H9 (cell line): ENCODE measurements around the gene GPLD1. TPM values are rescaled to one million over a fixed set of nuclear protein-coding genes. Genes with fewer than 3 reads are reported as not detected.

Source experiments
- DNase-seq: peaks from one replicate; pipeline ENCODE4 v3.0.0-alpha.2; 2017
- H2AFZ ChIP-seq: one replicate; pipeline ENCODE4 v1.6.1; 2013; ENCODE audit warnings: mild to moderate bottlenecking, low read length, control low read depth, moderate library complexity
- H2AK5ac ChIP-seq: 2 replicates; pipeline ENCODE4 v1.6.1; 2013; ENCODE audit warnings: low read length, control low read depth, mixed read lengths; ENCODE audit not compliant: insufficient read length
- H2BK120ac ChIP-seq: one replicate; pipeline ENCODE4 v1.6.1; 2013; ENCODE audit warnings: low read depth, mild to moderate bottlenecking, low read length, control low read depth, inconsistent platforms; ENCODE audit not compliant: poor library complexity, severe bottlenecking
- H2BK12ac ChIP-seq: 2 replicates; pipeline ENCODE4 v1.6.1; 2013; ENCODE audit warnings: low read length, control low read depth, mixed read lengths, low read depth; ENCODE audit not compliant: insufficient read length
- H2BK15ac ChIP-seq: 2 replicates; pipeline ENCODE4 v1.6.1; 2013; ENCODE audit warnings: low read depth, low read length, control low read depth
- H2BK20ac ChIP-seq: one replicate; pipeline ENCODE4 v1.6.1; 2013; ENCODE audit warnings: low read depth, mild to moderate bottlenecking, low read length, control low read depth, inconsistent platforms; ENCODE audit not compliant: poor library complexity, severe bottlenecking
- H2BK5ac ChIP-seq: 2 replicates; pipeline ENCODE4 v1.6.1; 2013; ENCODE audit warnings: low read length, control low read depth, mixed read lengths; ENCODE audit not compliant: insufficient read length
- H3K14ac ChIP-seq: 2 replicates; pipeline ENCODE4 v1.6.1; 2013; ENCODE audit warnings: low read length, control low read depth; ENCODE audit not compliant: insufficient read depth
- H3K18ac ChIP-seq: 2 replicates; pipeline ENCODE4 v1.6.1; 2013; ENCODE audit warnings: low read depth, mild to moderate bottlenecking, mixed read lengths, low read length, control low read depth; ENCODE audit not compliant: insufficient read length
- H3K23ac ChIP-seq: 2 replicates; pipeline ENCODE4 v1.6.1; 2013; ENCODE audit warnings: low read length, control low read depth, mixed read lengths, low read depth; ENCODE audit not compliant: insufficient read length
- H3K23me2 ChIP-seq: 2 replicates; pipeline ENCODE4 v1.6.1; 2013; ENCODE audit warnings: low read depth, mild to moderate bottlenecking, mixed read lengths, low read length, control low read depth; ENCODE audit not compliant: insufficient read length, poor library complexity, severe bottlenecking
- H3K27ac ChIP-seq: 2 replicates; pipeline ENCODE4 v1.5.1; 2013; ENCODE audit warnings: low read length, control low read depth, mixed read lengths, low read depth; ENCODE audit not compliant: insufficient read length
- H3K27me3 ChIP-seq: 2 replicates; pipeline ENCODE4 v1.6.1; 2013; ENCODE audit warnings: low read length, control low read depth, inconsistent platforms; ENCODE audit not compliant: insufficient read depth
- H3K4ac ChIP-seq: 2 replicates; pipeline ENCODE4 v1.6.1; 2013; ENCODE audit warnings: low read depth, mild to moderate bottlenecking, control low read depth, inconsistent platforms, low read length, moderate library complexity
- H3K4me1 ChIP-seq: 2 replicates; pipeline ENCODE4 v1.6.1; 2013; ENCODE audit warnings: low read length, control low read depth, inconsistent platforms; ENCODE audit not compliant: insufficient read depth
- H3K4me2 ChIP-seq: 2 replicates; pipeline ENCODE4 v1.6.1; 2013; ENCODE audit warnings: low read length, control low read depth, mixed read lengths; ENCODE audit not compliant: insufficient read length, insufficient read depth
- H3K56ac ChIP-seq: 2 replicates; pipeline ENCODE4 v1.6.1; 2013; ENCODE audit warnings: low read depth, mild to moderate bottlenecking, mixed read lengths, low read length, control low read depth; ENCODE audit not compliant: insufficient read length
- H3K79me1 ChIP-seq: 2 replicates; pipeline ENCODE4 v1.6.1; 2013; ENCODE audit warnings: low read depth, mild to moderate bottlenecking, moderate library complexity, low read length, control low read depth, inconsistent platforms; ENCODE audit not compliant: insufficient read depth, poor library complexity, severe bottlenecking
- H3K79me2 ChIP-seq: 2 replicates; pipeline ENCODE4 v1.6.1; 2013; ENCODE audit warnings: low read length, control low read depth, inconsistent platforms; ENCODE audit not compliant: insufficient read depth
- H3K9ac ChIP-seq: 2 replicates; pipeline ENCODE4 v1.6.1; 2013; ENCODE audit warnings: low read length, control low read depth, mixed read lengths; ENCODE audit not compliant: insufficient read length; ENCODE audit errors: extremely low read depth
- H3K9me3 ChIP-seq: one replicate; pipeline ENCODE4 v1.6.1; 2013; ENCODE audit warnings: low read depth, low read length, inconsistent platforms; ENCODE audit not compliant: control insufficient read depth
- H3T11ph ChIP-seq: one replicate; pipeline ENCODE4 v1.6.1; 2013; ENCODE audit warnings: mild to moderate bottlenecking, low read length, control low read depth, inconsistent platforms
- H4K20me1 ChIP-seq: one replicate; pipeline ENCODE4 v1.6.1; 2013; ENCODE audit not compliant: control insufficient read depth, insufficient read length, insufficient read depth
- H4K5ac ChIP-seq: 2 replicates; pipeline ENCODE4 v1.6.1; 2013; ENCODE audit warnings: low read depth, mild to moderate bottlenecking, mixed read lengths, low read length, control low read depth; ENCODE audit not compliant: insufficient read length
- H4K8ac ChIP-seq: replicated peaks from 2 replicates; pipeline ENCODE4 v1.6.1; 2013; ENCODE audit warnings: low read length, control low read depth, mixed read lengths, low read depth; ENCODE audit not compliant: insufficient read length
- H4K91ac ChIP-seq: 2 replicates; pipeline ENCODE4 v1.6.1; 2013; ENCODE audit warnings: low read depth, mild to moderate bottlenecking, moderate library complexity, mixed read lengths, low read length, control low read depth; ENCODE audit not compliant: insufficient read length
- H3K27ac Mint-ChIP-seq, 3 experiments: 2 replicates in 2 of 3; 3 replicates in 1 of 3; pipeline ENCODE4 v1.8.0; 2020 to 2021; ENCODE audit warnings: mixed read lengths in 3 of 3, mild to moderate bottlenecking in 1 of 3, moderate library complexity in 1 of 3
- H3K27me3 Mint-ChIP-seq: 2 replicates; pipeline ENCODE4 v1.8.0; 2021; ENCODE audit warnings: low read depth, mild to moderate bottlenecking, moderate library complexity, mixed read lengths
- H3K36me3 Mint-ChIP-seq, 3 experiments: 2 replicates in 2 of 3; 3 replicates in 1 of 3; pipeline ENCODE4 v1.8.0; 2020 to 2021; ENCODE audit warnings: low read depth in 3 of 3, mixed read lengths in 3 of 3; ENCODE audit not compliant: insufficient read depth in 1 of 3
- H3K4me1 Mint-ChIP-seq, 2 experiments: 2 replicates each; pipeline ENCODE4 v1.8.0; 2020; ENCODE audit warnings: mixed read lengths in 2 of 2
- H3K4me3 Mint-ChIP-seq, 2 experiments: 2 replicates in 1 of 2; 3 replicates in 1 of 2; pipeline ENCODE4 v1.8.0; 2020 to 2021; ENCODE audit warnings: mild to moderate bottlenecking in 2 of 2, mixed read lengths in 2 of 2, moderate library complexity in 1 of 2
- H3K9me3 Mint-ChIP-seq, 2 experiments: 2 replicates in 1 of 2; 3 replicates in 1 of 2; pipeline ENCODE4 v1.8.0; 2020; ENCODE audit warnings: mild to moderate bottlenecking in 2 of 2, mixed read lengths in 2 of 2, moderate library complexity in 1 of 2
- WGBS: extraction: QIAGEN DNeasy Blood & Tissue Kit; methylation state at CpG from one replicate; pipeline ENCODE4 v1.1.7; 2013; ENCODE audit warnings: missing lambda C conversion rate, low lambda C conversion rate, mixed read lengths; ENCODE audit not compliant: insufficient read length; ENCODE audit errors: extremely low coverage; 5-methylcytosine and 5-hydroxymethylcytosine counted together
- total RNA-seq: library from RNA; stranded (reverse); gene quantifications from 2 replicates; pipeline ENCODE4 v1.2.1, GENCODE V29; 2021
- TF ChIP-seq, protein P1 (sequence below): fragments of 200-600 bp; sonication (generic); conservative IDR thresholded peaks from 3 replicates; pipeline ENCODE4 v1.8.0; 2021; ENCODE audit warnings: antibody characterized with exemption, mild to moderate bottlenecking

GPLD1 gene
- total RNA-seq, 1 experiment from 2014 or later, result 8.0 TPM

DNA sequence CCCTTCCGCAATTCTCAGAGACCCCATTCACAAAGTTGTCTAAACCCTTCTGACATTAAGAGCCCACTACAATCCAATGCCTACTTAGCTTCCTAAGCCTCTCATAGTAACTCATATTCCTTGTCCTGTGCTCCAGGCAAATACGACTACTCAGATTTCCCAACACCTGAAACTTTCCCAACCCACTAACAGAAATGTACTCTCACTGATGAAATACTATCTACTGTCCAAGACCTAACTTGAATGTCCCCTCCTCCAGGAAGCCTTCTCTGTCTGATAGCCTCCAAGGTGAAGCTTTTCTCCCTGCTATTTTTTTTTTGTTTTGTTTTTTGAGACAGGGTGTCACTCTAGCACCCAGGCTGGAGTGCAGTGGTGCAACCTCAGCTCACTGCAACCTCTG, 30.4 kb downstream of the GPLD1 start:
- no peaks in the 10 kb centered on the region for H4K20me1 ChIP-seq
- H3K36me3 Mint-ChIP-seq, result peaks cover 0 to 5% (median 0%) of the 10 kb centered on the region in 3 experiments; a peak in 2 of 7 replicates
- H3K27ac Mint-ChIP-seq, result no peak overlapping the region; a peak in 1 of 7 replicates
- H3K56ac ChIP-seq, result no peak overlapping the region
- H2BK5ac ChIP-seq, result no peak overlapping the region
- TF ChIP-seq, protein P1, sequence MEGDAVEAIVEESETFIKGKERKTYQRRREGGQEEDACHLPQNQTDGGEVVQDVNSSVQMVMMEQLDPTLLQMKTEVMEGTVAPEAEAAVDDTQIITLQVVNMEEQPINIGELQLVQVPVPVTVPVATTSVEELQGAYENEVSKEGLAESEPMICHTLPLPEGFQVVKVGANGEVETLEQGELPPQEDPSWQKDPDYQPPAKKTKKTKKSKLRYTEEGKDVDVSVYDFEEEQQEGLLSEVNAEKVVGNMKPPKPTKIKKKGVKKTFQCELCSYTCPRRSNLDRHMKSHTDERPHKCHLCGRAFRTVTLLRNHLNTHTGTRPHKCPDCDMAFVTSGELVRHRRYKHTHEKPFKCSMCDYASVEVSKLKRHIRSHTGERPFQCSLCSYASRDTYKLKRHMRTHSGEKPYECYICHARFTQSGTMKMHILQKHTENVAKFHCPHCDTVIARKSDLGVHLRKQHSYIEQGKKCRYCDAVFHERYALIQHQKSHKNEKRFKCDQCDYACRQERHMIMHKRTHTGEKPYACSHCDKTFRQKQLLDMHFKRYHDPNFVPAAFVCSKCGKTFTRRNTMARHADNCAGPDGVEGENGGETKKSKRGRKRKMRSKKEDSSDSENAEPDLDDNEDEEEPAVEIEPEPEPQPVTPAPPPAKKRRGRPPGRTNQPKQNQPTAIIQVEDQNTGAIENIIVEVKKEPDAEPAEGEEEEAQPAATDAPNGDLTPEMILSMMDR, result no peak
- no peak overlapping the region for H2BK120ac ChIP-seq
- H4K91ac ChIP-seq, result no peak overlapping the region
- H3K4me1 Mint-ChIP-seq, result peaks cover 3 to 11% of the 10 kb centered on the region in 2 experiments; a peak in 2 of 4 replicates
- no peak overlapping the region for H2BK20ac ChIP-seq
- no peaks in the 10 kb centered on the region for H3K27me3 ChIP-seq
- no peaks in the 10 kb centered on the region for H3K9me3 Mint-ChIP-seq
- H3K18ac ChIP-seq, result no peak overlapping the region
- H2AFZ ChIP-seq, result no peak overlapping the region
- H3K27ac ChIP-seq, result no peak overlapping the region
- H3K23ac ChIP-seq, result no peak overlapping the region
- H4K8ac ChIP-seq, result no peak overlapping the region
- H3K14ac ChIP-seq, result no peak overlapping the region
- no peak overlapping the region for H4K5ac ChIP-seq
- H3K4me3 Mint-ChIP-seq, result no peak overlapping the region
- H3K4me2 ChIP-seq, result no peak overlapping the region
- H3K9ac ChIP-seq, result no peak overlapping the region
- H3T11ph ChIP-seq, result no peak overlapping the region
- H3K4ac ChIP-seq, result no peak overlapping the region
- H2AK5ac ChIP-seq, result no peak overlapping the region
- H3K23me2 ChIP-seq, result no peaks in the 10 kb centered on the region
- no peaks in the 10 kb centered on the region for H3K27me3 Mint-ChIP-seq
- DNase-seq, result no peak
- H2BK15ac ChIP-seq, result no peak overlapping the region
- H3K79me2 ChIP-seq, result no peaks in the 10 kb centered on the region
- H3K79me1 ChIP-seq, result no peaks in the 10 kb centered on the region
- no peaks in the 10 kb centered on the region for H3K9me3 ChIP-seq
- no peak overlapping the region for H2BK12ac ChIP-seq
- WGBS, result no CpG with 5 or more reads among the region's 2 CpGs
- no peaks in the 10 kb centered on the region for H3K4me1 ChIP-seq
